HG03095 (cell line): Measurements from ENCODE around the gene TMPRSS4.
A peak's percentile ranks its signal among the peaks of the same experiment; 100 is the strongest.

Experiments
- ATAC-seq: cut with Tn5 transposase; IDR thresholded peaks from one replicate; pipeline ENCODE4 v1.9.1; 2021; ENCODE audit warnings: moderate library complexity; ENCODE audit not compliant: unreplicated experiment

Gene TMPRSS4

DNA sequence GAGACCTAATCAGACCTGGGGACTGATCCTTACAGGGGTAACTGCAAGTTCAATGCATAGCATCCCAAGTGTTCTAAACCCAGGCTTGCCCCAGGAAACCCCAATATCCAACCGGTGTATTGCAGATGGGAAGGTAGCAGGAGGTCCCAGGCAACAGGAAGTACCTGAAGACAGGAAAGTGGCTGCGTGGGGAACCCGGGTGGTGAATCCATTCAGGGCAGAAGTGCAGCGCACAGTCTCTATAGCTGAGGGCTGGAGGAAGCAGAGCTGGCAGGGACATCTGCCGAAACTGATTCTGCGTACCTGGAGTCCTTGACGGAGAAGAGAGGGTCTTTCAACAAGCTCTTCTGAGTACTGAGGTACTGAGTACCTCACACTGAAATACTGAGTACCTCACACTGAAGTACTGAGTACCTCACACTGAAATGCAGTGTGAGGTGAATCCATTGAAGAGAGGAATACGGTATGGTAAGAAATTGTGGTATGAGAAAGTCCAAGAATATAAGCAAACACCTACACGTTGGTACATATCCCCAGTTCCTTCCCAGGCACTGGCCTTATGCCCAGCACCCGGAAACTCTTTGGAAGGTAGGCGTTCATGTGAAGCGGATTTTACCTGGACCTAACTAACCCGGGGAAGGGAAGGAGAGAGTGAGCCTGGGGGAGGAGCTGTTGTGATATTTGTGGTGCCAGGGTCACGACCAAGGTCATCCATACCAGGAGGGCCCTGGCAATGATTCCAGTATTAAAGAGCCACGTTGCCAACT is 55.7 kb downstream of the TMPRSS4 start:
- ATAC-seq = no peak

- no peak for ATAC-seq
Observed at GRCh38 chr11:118133816-118134215, 56.9 kb downstream of the TMPRSS4 start.

- ATAC-seq = no peak
Observed at GRCh38 chr11:118135051-118135795, 58.3 kb downstream of the TMPRSS4 start.

DNA sequence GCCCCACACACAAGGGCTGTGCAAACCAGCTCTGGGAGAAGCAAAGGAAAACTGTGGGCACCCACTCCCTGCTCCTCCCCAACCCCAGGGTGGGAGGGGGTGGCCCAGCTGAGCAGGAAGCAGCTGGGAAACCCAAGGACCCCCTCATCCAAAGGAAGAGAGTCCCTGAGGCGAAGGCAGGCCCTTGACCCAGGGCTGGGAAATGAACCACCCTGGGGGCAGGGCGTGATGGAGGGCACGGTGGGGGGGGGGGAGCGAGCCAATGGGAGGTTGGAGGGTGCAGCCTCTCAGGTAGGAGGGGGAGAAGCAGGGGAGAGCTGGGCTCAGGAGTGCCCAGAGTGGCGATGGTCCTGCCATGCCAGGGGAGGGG is 58.9 kb downstream of the TMPRSS4 start:
- ATAC-seq = no peak

GRCh38 chr11:118136341-118136740 is 59.5 kb downstream of the TMPRSS4 start:
- no peak for ATAC-seq

DNA sequence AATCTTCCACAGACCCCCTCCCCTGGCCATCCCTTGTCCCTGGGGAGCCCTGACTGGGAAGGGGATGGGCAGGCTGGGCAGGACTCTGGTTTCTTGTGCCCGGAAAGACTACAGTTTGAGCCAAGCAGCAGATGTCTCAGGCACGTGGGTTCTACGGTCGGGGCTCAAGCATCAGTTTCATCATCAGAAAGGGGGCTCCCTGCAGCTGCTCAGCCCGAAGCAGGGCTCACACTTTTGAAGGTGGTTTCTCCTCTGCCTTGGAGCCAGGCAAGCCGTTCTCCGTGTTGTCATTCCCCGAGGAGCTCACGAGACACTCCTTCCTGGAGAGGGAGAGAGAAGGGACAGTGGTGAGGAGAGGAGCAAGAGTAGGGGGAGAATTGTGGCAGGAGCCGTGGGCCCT is 59.9 kb downstream of the TMPRSS4 start:
- ATAC-seq = no peak

DNA sequence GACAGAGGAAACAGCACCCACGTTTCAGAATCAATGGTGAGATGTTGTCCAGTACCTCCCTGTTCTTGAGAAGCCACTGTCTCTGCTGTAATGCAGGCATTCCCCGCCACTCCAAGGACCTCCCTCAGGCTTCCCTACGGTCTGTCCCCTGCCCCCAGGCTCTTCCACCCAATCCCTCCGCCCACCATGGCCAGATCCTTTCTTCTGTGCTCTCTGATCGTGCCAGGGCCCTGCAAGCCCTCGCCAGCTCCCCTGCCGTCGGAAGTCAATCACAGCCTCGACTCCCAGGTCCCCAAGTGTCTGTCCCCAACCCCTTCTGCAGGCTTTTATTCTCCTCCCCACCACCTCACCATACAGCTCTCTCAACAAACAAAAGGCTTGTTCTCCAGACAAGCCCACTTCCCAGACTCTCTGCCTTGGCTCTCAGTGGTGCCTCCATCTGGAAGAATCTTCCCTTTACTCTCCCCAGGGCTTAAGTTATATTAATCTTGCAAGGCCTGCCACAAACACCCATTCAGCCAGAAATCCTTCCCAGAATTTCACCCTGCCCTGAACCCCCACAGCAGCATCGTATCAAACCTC is 62.1 kb downstream of the TMPRSS4 start:
- ATAC-seq = no peak

DNA sequence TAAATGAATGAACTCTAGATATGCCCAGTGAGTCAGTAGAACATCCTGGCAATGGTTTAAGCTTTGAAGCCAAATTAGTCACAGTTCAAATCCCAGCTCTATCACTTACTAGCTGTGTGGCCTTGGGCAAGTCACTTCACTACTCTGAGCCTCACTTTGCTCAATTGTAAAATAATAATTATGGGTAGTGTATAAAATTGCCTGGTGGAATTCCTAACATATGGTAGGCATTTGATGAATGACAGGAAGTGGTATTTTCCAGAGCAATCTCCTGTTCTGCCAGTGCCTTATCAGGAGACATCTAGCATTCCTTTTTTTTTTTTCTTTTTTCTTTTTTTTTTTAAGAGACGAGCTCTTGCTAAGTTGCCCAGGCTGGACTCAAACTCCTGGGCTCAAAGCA is 62.7 kb downstream of the TMPRSS4 start:
- ATAC-seq = no peak

- ATAC-seq = no peak
Observed at GRCh38 chr11:118142081-118142480, 65.2 kb downstream of the TMPRSS4 start.

DNA sequence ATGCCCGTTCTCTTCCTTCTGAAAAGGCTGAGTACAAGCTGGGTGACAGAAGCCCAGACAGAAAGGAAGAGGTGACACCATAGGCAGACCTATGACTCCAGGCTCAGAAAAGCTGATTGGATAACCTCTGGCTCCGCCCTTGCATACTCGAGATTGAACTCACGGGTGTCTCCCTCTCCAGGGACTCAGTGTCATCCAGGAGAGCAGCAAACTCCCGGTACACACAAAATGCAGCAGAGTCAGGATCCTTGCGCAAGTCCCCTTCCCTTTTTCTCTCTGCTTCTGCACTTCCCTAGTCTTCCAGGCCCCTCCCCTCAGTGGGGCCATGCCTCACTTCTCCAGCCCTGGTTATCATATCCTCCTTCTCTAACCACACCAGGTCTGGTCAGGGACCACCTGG is 65.9 kb downstream of the TMPRSS4 start:
- ATAC-seq = no peak

DNA sequence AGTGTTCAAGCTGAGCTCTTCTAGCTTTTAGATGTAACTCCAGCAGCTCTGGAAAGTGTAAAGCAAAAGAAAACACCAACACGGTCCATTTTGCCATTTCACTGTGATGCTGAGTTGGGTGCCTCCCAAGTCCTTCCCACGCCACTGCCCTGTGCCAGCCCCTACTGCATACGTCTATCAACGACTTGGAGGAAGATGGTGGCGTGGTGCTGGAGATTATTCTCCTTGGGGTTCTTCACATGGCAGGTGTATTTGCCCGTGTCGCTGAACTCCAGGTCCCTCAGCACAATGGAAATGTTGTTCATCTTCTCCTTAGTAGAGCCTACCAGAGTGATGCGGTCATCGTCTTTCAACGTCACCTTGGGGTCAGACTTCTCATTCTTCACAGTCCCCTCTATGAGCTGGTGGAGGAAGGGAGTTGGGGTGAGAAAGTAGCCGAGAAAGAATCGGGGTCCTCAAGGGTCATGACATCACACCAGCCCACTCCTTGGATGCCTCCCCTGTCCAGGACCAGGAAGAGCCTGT is 66.8 kb downstream of the TMPRSS4 start:
- ATAC-seq = no peak

DNA sequence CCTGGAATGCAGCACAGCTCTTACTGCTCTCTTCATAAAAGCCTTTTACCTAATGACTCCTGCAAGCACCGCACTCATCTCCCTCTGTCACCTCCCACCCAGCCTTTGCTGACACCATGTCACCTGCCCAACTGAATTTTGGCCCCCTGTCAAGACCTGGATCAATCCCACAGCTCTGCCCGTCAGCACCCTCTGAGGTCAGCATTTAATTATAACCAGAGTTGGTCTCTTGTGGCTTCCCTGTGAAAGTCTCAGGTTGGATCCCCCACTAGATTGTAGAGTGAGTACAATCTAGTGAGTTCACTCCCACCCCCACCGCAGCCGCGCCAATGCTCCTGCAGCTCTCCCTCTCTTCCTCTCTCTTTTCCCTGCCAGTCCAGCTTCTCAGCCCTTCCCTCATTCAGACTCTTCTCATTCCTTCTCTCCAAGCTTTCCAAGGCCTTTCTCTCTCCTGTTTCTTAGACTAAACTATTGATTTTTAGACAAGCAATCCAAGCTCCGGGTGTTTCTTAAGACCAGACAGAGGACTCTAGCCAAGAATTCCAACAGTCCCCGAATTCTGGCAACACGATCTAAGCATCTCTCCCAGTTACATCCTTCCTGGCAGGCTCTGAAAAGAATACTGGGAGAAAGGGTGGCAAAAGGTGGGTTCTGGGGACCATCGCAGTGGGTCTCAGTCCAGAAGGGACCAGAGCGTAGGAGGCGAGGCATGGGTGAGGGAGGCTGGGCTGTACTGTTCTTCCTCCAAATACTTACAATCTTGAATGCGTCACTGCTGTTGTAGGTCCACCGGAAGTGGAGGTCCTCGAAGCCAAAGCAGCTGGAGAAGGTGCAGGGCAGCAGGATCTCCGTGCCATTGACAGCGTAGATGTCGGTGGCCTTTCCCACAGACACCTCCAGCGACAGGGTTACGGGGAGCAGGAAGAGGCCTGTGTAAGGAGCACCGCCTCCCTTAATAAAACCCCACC is 67.7 kb downstream of the TMPRSS4 start:
- ATAC-seq = no peak

DNA sequence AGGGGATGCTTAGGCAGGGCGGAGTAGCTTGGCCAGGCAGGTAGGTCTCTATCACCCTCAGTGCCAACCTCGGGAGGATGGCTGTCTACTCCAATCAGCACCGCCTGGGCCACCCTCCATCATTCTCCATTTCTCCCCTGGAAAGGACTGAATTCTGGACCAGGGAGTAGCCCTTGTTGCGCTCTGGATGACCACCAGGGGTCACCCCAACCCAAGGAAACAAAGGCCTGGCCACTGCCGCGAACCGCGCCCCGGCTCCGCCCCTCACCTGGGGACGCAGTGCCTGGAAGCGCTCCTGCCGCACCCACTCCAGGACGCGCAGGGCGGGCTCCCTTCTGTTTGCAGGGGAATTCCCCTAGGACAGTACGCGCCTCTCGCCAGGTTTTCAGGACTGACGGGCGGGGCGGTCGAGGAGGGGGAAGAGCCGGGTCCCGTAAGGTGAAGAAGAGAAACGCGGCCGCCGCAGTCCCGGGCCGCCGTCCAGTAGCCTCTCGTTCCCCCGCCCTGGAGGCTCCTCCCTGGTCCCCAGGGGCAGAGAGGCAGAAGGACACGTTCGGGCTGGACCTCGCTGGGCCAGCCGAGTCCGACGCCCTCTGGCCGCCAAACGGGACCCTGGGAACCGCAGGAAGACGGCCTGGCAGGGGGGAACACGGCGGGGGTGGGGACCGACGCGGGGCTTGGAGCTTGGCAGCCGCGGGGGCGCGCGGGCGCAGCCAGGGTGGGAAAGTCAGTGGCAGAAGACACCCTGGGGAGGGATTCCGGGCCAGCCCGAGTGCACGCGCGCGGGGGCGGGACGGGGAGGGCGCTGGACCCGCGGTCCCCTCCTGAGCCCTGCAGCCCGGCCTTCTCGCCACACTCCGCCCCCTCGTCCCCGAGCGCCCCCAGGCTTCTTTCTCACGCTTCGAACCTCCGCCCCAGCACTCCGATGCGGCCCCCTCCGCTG is 68.7 kb downstream of the TMPRSS4 start:
- peak; percentile 84 for ATAC-seq

DNA sequence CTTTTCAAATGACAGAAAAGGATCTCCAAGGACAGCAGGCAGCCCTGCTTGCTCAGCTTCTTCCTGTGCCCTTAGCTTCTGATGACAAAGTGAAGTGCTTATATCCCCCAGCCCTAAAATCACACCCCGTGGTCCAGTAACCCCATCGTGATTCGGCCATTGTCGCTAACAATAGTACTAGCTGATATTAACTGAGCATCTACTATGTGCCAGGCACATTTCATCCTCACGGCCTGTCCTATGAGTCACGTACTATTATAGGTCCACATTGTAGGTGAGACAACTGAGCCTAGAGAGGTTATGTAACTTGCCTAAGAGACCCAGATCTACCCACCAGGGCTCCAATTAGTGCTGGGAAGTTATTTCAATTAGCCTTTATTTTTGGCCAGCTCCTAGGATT is 69.7 kb downstream of the TMPRSS4 start:
- no peak for ATAC-seq

DNA sequence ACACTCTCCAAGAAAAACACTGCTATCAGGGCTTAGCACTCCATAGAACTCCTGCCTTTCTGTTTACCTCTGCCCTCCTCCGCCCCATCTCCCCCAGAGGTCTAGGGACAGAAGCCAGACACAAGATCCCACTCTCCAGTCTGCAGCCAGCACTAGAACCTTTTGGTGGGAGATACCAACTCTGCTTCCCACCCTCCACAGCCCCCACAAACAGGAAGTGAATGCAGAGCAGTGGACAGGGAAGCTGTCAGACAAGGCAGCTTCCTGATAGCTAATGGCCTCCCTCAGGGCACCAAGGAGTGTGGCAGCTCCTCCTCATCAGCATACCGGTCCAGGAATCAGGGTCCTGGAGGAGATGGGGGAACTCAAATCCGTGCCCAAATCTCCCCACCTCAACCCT is 70.6 kb downstream of the TMPRSS4 start:
- ATAC-seq = no peak

- no peak for ATAC-seq
Observed at GRCh38 chr11:118148240-118148639, 71.4 kb downstream of the TMPRSS4 start.

GRCh38 chr11:118148856-118149255 is 72.0 kb downstream of the TMPRSS4 start:
- ATAC-seq = no peak

DNA sequence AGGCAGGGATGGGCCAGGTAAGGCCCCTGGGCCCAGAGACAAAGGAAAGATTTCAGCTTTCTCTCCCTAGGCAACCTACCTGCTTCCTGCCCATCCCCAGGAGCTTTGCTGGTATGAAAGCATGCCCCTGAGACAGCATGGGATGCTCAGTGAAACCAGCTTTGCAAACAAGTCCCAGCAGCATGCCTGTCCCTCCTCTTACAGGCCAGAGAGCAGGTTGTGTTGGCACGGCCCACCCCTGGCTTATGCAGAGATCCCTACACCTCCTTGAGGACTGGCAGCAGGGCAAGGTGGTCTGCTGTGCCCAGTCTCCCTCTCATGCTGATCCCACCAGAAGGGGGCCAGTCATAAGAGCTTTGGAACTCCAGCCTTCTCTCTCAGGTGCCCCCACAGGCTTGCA is 72.6 kb downstream of the TMPRSS4 start:
- no peak for ATAC-seq

GRCh38 chr11:118151431-118151830 is 74.6 kb downstream of the TMPRSS4 start:
- no peak for ATAC-seq
